Loucy (cell line): ENCODE measurements around the gene TBX1.

ENCODE experiments used
- H2AFZ ChIP-seq: fragments of 200-600 bp; sonication (generic); 2 replicates; pipeline ENCODE4 v1.6.0; 2016; ENCODE audit warnings: antibody characterized with exemption, mild to moderate bottlenecking, low read length, moderate library complexity
- H3F3A ChIP-seq: fragments of 200-600 bp; 2 replicates; pipeline ENCODE4 v1.6.0; 2016; ENCODE audit warnings: antibody characterized with exemption, low read depth, mild to moderate bottlenecking
- H3K27me3 ChIP-seq: fragments of 200-600 bp; sonication (generic); 2 replicates; pipeline ENCODE4 v1.6.1; 2014; ENCODE audit warnings: low read length, mild to moderate bottlenecking; ENCODE audit not compliant: insufficient read depth, poor library complexity, severe bottlenecking
- H3K36me3 ChIP-seq: fragments of 200-600 bp; sonication (generic); 2 replicates; pipeline ENCODE4 v1.6.1; 2016; ENCODE audit warnings: low read length; ENCODE audit not compliant: insufficient read depth
- H3K4me1 ChIP-seq: fragments of 200-600 bp; sonication (generic); 2 replicates; pipeline ENCODE4 v1.5.1; 2014; ENCODE audit warnings: low read length, mild to moderate bottlenecking; ENCODE audit not compliant: insufficient read depth, poor library complexity, severe bottlenecking
- H3K4me2 ChIP-seq: fragments of 200-600 bp; sonication (generic); 2 replicates; pipeline ENCODE4 v1.6.0; 2014; ENCODE audit warnings: antibody characterized with exemption, low read length, low read depth, mild to moderate bottlenecking; ENCODE audit not compliant: poor library complexity, severe bottlenecking
- H3K4me3 ChIP-seq: fragments of 200-600 bp; sonication (generic); 2 replicates; pipeline ENCODE4 v1.5.1; 2014; ENCODE audit warnings: low read length, mild to moderate bottlenecking, mixed read lengths; ENCODE audit not compliant: poor library complexity, severe bottlenecking
- H3K79me2 ChIP-seq: fragments of 200-600 bp; sonication (generic); 2 replicates; pipeline ENCODE4 v1.6.1; 2014; ENCODE audit warnings: low read length; ENCODE audit not compliant: insufficient read depth
- H3K9ac ChIP-seq: fragments of 200-600 bp; sonication (generic); 2 replicates; pipeline ENCODE4 v1.6.0; 2014; ENCODE audit warnings: mild to moderate bottlenecking, low read depth, low read length, moderate library complexity; ENCODE audit not compliant: poor library complexity, severe bottlenecking
- H3K9me2 ChIP-seq: fragments of 200-600 bp; sonication (generic); replicated peaks from 2 replicates; pipeline ENCODE4 v1.6.1; 2016; ENCODE audit warnings: low read depth, low read length, mixed read lengths
- H3K9me3 ChIP-seq: fragments of 200-600 bp; sonication (generic); 2 replicates; pipeline ENCODE4 v1.6.1; 2014; ENCODE audit warnings: mild to moderate bottlenecking, antibody characterized with exemption, low read length, low read depth; ENCODE audit not compliant: insufficient read depth
- H4K20me1 ChIP-seq: fragments of 200-600 bp; sonication (generic); 2 replicates; pipeline ENCODE4 v1.6.0; 2014; ENCODE audit warnings: antibody characterized with exemption, low read length, mild to moderate bottlenecking; ENCODE audit not compliant: insufficient read depth, poor library complexity, severe bottlenecking
- EZH2phosphoT487 ChIP-seq: fragments of 200-600 bp; IDR thresholded peaks from 2 replicates; pipeline ENCODE4 v1.6.1; 2018; ENCODE audit warnings: antibody characterized with exemption, mild to moderate bottlenecking, moderate library complexity, borderline replicate concordance
- TF ChIP-seq, protein P1 (sequence below): fragments of 200-600 bp; sonication (generic); conservative IDR thresholded peaks from 2 replicates; pipeline ENCODE4 v1.5.1; 2014; ENCODE audit warnings: mild to moderate bottlenecking, antibody characterized with exemption, low read length

TBX1 gene

DNA sequence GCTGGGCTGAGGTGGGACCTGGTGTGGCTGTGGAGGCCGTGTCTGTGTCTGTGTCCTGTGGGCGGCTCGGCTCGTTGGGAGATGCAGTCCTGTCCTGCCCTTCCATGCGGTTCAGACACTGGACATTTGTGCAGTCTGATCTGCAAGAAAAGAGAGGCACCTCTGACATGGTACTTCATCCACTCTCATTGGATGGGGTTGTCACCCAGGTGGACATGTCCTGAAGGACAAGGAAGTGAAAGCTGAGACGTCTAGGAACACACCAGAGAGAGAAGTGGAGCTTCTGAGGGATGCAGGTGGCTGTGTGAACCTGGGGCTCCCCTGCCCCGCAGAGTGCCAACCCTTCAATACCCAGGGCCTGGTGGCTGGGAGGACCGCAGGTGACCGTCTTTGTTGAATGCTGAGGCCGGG is 18.4 kb downstream of the TBX1 start:
- Histone ChIP-seq H3K79me2 (no peaks in the 10 kb centered on the region), H2AFZ (no peak overlapping the region), H4K20me1 (no peaks in the 10 kb centered on the region), H3F3A (no peaks in the 10 kb centered on the region), H3K9ac (no peak overlapping the region), H3K4me3 (no peak overlapping the region), H3K9me2 (no peaks in the 10 kb centered on the region), H3K4me2 (no peak overlapping the region), H3K27me3 (no peaks in the 10 kb centered on the region), H3K4me1 (peaks cover 5% of the 10 kb centered on the region), H3K9me3 (no peaks in the 10 kb centered on the region), H3K36me3 (no peaks in the 10 kb centered on the region)
- no peak for TF ChIP-seq EZH2phosphoT487
- TF ChIP-seq, protein P1, sequence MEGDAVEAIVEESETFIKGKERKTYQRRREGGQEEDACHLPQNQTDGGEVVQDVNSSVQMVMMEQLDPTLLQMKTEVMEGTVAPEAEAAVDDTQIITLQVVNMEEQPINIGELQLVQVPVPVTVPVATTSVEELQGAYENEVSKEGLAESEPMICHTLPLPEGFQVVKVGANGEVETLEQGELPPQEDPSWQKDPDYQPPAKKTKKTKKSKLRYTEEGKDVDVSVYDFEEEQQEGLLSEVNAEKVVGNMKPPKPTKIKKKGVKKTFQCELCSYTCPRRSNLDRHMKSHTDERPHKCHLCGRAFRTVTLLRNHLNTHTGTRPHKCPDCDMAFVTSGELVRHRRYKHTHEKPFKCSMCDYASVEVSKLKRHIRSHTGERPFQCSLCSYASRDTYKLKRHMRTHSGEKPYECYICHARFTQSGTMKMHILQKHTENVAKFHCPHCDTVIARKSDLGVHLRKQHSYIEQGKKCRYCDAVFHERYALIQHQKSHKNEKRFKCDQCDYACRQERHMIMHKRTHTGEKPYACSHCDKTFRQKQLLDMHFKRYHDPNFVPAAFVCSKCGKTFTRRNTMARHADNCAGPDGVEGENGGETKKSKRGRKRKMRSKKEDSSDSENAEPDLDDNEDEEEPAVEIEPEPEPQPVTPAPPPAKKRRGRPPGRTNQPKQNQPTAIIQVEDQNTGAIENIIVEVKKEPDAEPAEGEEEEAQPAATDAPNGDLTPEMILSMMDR, result no peak

DNA sequence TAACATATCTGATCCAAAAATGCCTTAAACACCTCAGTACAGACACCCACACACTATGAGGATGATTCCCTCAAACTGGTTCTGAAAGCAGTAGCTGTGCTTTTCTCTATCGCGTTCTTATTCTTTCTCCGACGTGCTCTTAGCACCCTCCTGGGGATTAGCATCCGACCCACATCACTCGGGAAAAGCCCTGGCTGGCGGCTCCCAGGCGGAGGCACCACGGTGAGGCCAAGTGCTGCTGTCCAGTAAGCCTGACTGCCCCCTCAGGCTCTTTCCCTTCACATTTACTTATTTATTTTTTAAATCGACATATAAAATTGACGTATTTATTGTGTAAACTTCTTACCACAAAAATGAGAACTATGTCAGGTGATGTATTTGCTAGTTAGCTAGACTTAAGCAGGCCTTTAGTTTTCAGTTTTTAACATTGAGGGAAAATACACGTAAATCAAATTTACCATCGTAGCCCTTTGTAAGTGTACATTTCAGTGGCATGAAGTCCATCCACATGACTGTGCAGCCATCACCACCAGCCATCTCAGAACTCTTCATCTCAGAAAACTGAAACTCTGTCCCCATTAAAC is 19.2 kb downstream of the TBX1 start:
- H3K4me1 ChIP-seq, result peaks cover 5% of the 10 kb centered on the region
- H4K20me1 ChIP-seq, result no peaks in the 10 kb centered on the region
- TF ChIP-seq, protein P1, result no peak
- no peak for TF ChIP-seq EZH2phosphoT487
- no peaks in the 10 kb centered on the region for H3K9me3 ChIP-seq
- no peaks in the 10 kb centered on the region for H3K27me3 ChIP-seq
- no peaks in the 10 kb centered on the region for H3K36me3 ChIP-seq
- H3K9ac ChIP-seq, result no peak overlapping the region
- no peak overlapping the region for H3K4me3 ChIP-seq
- no peak overlapping the region for H2AFZ ChIP-seq
- no peaks in the 10 kb centered on the region for H3K79me2 ChIP-seq
- H3K4me2 ChIP-seq, result no peak overlapping the region
- H3K9me2 ChIP-seq, result no peaks in the 10 kb centered on the region
- H3F3A ChIP-seq, result no peaks in the 10 kb centered on the region

DNA sequence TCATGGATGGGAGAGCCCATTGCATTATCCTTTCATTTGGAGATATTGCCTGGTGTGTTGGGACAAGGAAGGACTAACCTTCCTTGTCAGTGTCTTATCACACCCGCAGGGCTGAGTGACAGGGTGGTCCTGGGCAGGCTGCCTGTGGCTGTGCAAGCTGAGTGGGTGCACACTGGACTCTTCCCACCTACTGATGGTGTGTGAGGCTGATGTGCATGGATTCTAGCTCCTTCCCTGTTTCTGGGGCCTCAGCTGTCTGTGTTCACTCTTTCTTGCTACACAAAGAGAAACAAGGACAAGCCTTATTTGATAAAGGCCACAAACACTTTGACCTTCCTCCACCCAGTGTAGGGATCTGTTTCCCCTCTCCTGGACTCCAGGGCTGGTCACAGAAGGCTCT is 22.0 kb downstream of the TBX1 start:
- Histone ChIP-seq H2AFZ (no peak overlapping the region), H3F3A (no peaks in the 10 kb centered on the region), H3K4me3 (no peak overlapping the region), H3K4me1 (peaks cover 5% of the 10 kb centered on the region), H3K9me2 (no peaks in the 10 kb centered on the region), H3K4me2 (no peak overlapping the region), H3K36me3 (no peaks in the 10 kb centered on the region; the same call in 1 of the 2 replicates), H3K79me2 (no peaks in the 10 kb centered on the region), H3K27me3 (no peaks in the 10 kb centered on the region), H3K9ac (no peak overlapping the region), H4K20me1 (no peaks in the 10 kb centered on the region), H3K9me3 (no peaks in the 10 kb centered on the region)
- TF ChIP-seq, protein P1, result no peak
- no peak for TF ChIP-seq EZH2phosphoT487
